GM12872 (cell line): ENCODE data around the gene SLC22A6.

ENCODE experiments used
- CTCF ChIP-seq: IDR thresholded peaks from 3 replicates; pipeline ENCODE4 v1.5.1; 2011; ENCODE audit warnings: low read depth, mild to moderate bottlenecking, low read length, moderate library complexity; ENCODE audit not compliant: insufficient read depth

SLC22A6 gene

GRCh38 chr11:63001456-63001855 lies 16.7 kb upstream of the SLC22A6 start:
- TF ChIP-seq CTCF, result no peak

GRCh38 chr11:62999649-63000048 lies 14.9 kb upstream of the SLC22A6 start:
- TF ChIP-seq CTCF, result no peak

GRCh38 chr11:62999156-62999555 lies 14.4 kb upstream of the SLC22A6 start:
- TF ChIP-seq CTCF, result no peak

GRCh38 chr11:62996271-62996670 lies 11.5 kb upstream of the SLC22A6 start:
- TF ChIP-seq CTCF, result no peak

GRCh38 chr11:62994775-62995174 lies 10.0 kb upstream of the SLC22A6 start:
- TF ChIP-seq CTCF, result no peak

GRCh38 chr11:62988276-62988675 lies 3.5 kb upstream of the SLC22A6 start:
- TF ChIP-seq CTCF, result no peak

- no peak for TF ChIP-seq CTCF
Measured at GRCh38 chr11:62985041-62985750, 429 bp upstream of the SLC22A6 start.
